Measurements from ENCODE around the gene HCN3.

HCN3 gene

GRCh38 chr1:155320252-155320651 is 43.0 kb downstream of the HCN3 start:
- H3K4me3 ChIP-seq (ENCODE audit: low read depth, low read length): peak overlapping the region; percentile 89

GRCh38 chr1:155320661-155321617 is 43.7 kb downstream of the HCN3 start, which contains the start of gene RUSC1:
TSS of gene RUSC1 (plus strand) at chr1:155320894. CDS start at chr1:155321774, 880 bp downstream.
- peak within 1 kb of the TSS; percentile 89 for H3K4me3 ChIP-seq (ENCODE audit: low read depth, low read length)
- TF ChIP-seq CTCF (IDR thresholded peaks at IDR 0.05; ENCODE audit: low read depth, low read length): no peak

More at GRCh38 chr1:155320252-155320651, 43.0 kb downstream of the HCN3 start:
- no peak for TF ChIP-seq CTCF (IDR thresholded peaks at IDR 0.05; ENCODE audit: low read depth, low read length)

GRCh38 chr1:155321639-155322503 is 44.6 kb downstream of the HCN3 start:
- H3K4me3 ChIP-seq (ENCODE audit: low read depth, low read length): peak overlapping the region; percentile 89
- no peak for TF ChIP-seq CTCF (IDR thresholded peaks at IDR 0.05; ENCODE audit: low read depth, low read length)

GRCh38 chr1:155322571-155322952 is 45.3 kb downstream of the HCN3 start:
- no peak for TF ChIP-seq CTCF (IDR thresholded peaks at IDR 0.05; ENCODE audit: low read depth, low read length)

GRCh38 chr1:155322953-155323728 is 45.9 kb downstream of the HCN3 start:
- H3K4me3 ChIP-seq (ENCODE audit: low read depth, low read length): peak overlapping the region; percentile 89
- peak; percentile 89 for TF ChIP-seq CTCF (IDR thresholded peaks at IDR 0.05; ENCODE audit: low read depth, low read length)

More at GRCh38 chr1:155322571-155322952, 45.3 kb downstream of the HCN3 start:
- peak overlapping the region; percentile 89 for H3K4me3 ChIP-seq (ENCODE audit: low read depth, low read length)

- no peak for TF ChIP-seq CTCF (IDR thresholded peaks at IDR 0.05; ENCODE audit: low read depth, low read length)
- peak overlapping the region; percentile 89 for H3K4me3 ChIP-seq (ENCODE audit: low read depth, low read length)
Measured at GRCh38 chr1:155323729-155324036, 46.4 kb downstream of the HCN3 start.

Measured in WI38 (cell line).